Liver (tissue), 9 donors: ENCODE data around the gene GRID1. TPM values are rescaled to one million over a fixed set of nuclear protein-coding genes. Genes with fewer than 3 reads are reported as not detected.

Source experiments
- DNase-seq: peaks from one replicate; pipeline ENCODE4 v3.0.0-alpha.2; 2017; ENCODE audit warnings: low spot score
- H3K27ac ChIP-seq, 2 donors: one replicate each; pipeline ENCODE4 v1.7.0; 2013; ENCODE audit warnings: inconsistent platforms in 2 of 2, low read length in 2 of 2, control low read depth in 1 of 2, low read depth in 1 of 2, mild to moderate bottlenecking in 1 of 2
- H3K27me3 ChIP-seq, 4 donors: one replicate each; pipeline versions ENCODE4 v1.6.1 to v1.7.0; 2013; ENCODE audit warnings: low read length in 3 of 4, inconsistent platforms in 1 of 4, mild to moderate bottlenecking in 1 of 4, moderate library complexity in 1 of 4; ENCODE audit not compliant: control insufficient read depth in 4 of 4, insufficient read depth in 4 of 4
- H3K36me3 ChIP-seq, 4 donors: one replicate each; pipeline versions ENCODE4 v1.6.1 to v1.7.0; 2013; ENCODE audit warnings: low read length in 3 of 4, mild to moderate bottlenecking in 3 of 4, low read depth in 1 of 4, moderate library complexity in 1 of 4; ENCODE audit not compliant: control insufficient read depth in 4 of 4, insufficient read depth in 3 of 4
- H3K4me1 ChIP-seq, 4 donors: one replicate each; pipeline versions ENCODE4 v1.6.1 to v1.7.0; 2013; ENCODE audit warnings: low read length in 3 of 4, mild to moderate bottlenecking in 3 of 4, moderate library complexity in 1 of 4; ENCODE audit not compliant: control insufficient read depth in 4 of 4, insufficient read depth in 4 of 4
- H3K4me3 ChIP-seq, 3 donors: one replicate each; pipeline versions ENCODE4 v1.6.1 to v1.7.0; 2013; ENCODE audit warnings: low read length in 3 of 3, control low read depth in 1 of 3, low read depth in 1 of 3, mild to moderate bottlenecking in 1 of 3
- H3K9ac ChIP-seq, 2 donors: one replicate each; pipeline ENCODE4 v1.7.0; 2013; ENCODE audit warnings: low read length in 2 of 2, mild to moderate bottlenecking in 2 of 2, moderate library complexity in 2 of 2, control low read depth in 1 of 2, low read depth in 1 of 2
- H3K9me3 ChIP-seq, 4 donors: one replicate each; pipeline versions ENCODE4 v1.6.1 to v1.7.0; 2013; ENCODE audit warnings: low read length in 3 of 4; ENCODE audit not compliant: control insufficient read depth in 4 of 4
- EGR1 ChIP-seq, 2 donors: IDR thresholded peaks; 2 replicates each; pipeline ENCODE4 v1.6.1; 2016 to 2018; ENCODE audit warnings: antibody characterized with exemption in 2 of 2, low read depth in 2 of 2
- FOXA1 ChIP-seq: IDR thresholded peaks from 2 replicates; pipeline ENCODE4 v1.6.1; 2016; ENCODE audit warnings: antibody characterized with exemption
- FOXA2 ChIP-seq: IDR thresholded peaks from 2 replicates; pipeline ENCODE4 v1.6.1; 2016; ENCODE audit warnings: antibody characterized with exemption
- GABPA ChIP-seq, 2 donors: IDR thresholded peaks in 1 of 2; conservative IDR thresholded peaks in 1 of 2; 2 replicates each; pipeline ENCODE4 v1.6.1; 2016; ENCODE audit warnings: antibody characterized with exemption in 2 of 2, mild to moderate bottlenecking in 1 of 2, moderate library complexity in 1 of 2
- HNF4A ChIP-seq, 2 donors: conservative IDR thresholded peaks; 2 replicates each; pipeline ENCODE4 v1.6.1; 2016; ENCODE audit warnings: antibody characterized with exemption in 2 of 2, mild to moderate bottlenecking in 2 of 2
- JUND ChIP-seq, 2 donors: IDR thresholded peaks; 2 replicates each; pipeline ENCODE4 v1.6.1; 2016; ENCODE audit warnings: antibody characterized with exemption in 2 of 2
- NR2F2 ChIP-seq: IDR thresholded peaks from 2 replicates; pipeline ENCODE4 v1.6.1; 2016; ENCODE audit warnings: antibody characterized with exemption
- RAD21 ChIP-seq, 2 donors: IDR thresholded peaks; 2 replicates each; pipeline ENCODE4 v1.6.1; 2016; ENCODE audit warnings: antibody characterized with exemption in 2 of 2, mild to moderate bottlenecking in 2 of 2
- RXRA ChIP-seq, 2 donors: IDR thresholded peaks; 2 replicates each; pipeline ENCODE4 v1.6.1; 2017 to 2018; ENCODE audit warnings: antibody characterized with exemption in 2 of 2, mild to moderate bottlenecking in 1 of 2
- SP1 ChIP-seq: IDR thresholded peaks from 2 replicates; pipeline ENCODE4 v1.6.1; 2018; ENCODE audit warnings: antibody characterized with exemption, mild to moderate bottlenecking
- TAF1 ChIP-seq: conservative IDR thresholded peaks from 2 replicates; pipeline ENCODE4 v1.6.1; 2016; ENCODE audit warnings: antibody characterized with exemption, mild to moderate bottlenecking
- YY1 ChIP-seq: IDR thresholded peaks from 2 replicates; pipeline ENCODE4 v1.6.1; 2016; ENCODE audit warnings: antibody characterized with exemption, mild to moderate bottlenecking
- WGBS: extraction: QIAGEN DNeasy Blood & Tissue Kit; methylation state at CpG from one replicate; pipeline ENCODE4 v1.1.7; 2013; 5-methylcytosine and 5-hydroxymethylcytosine counted together
- polyA plus RNA-seq, 2 donors: library from polyadenylated mRNA; stranded (reverse) in 1 of 2; unstranded in 1 of 2; fragments of 200-250 nt in 1 of 2; fragments of >200 nt in 1 of 2; fragmentation: Nextera tagmentation in 1 of 2; extraction: Ambion mirVana in 1 of 2; gene quantifications; one replicate each; pipeline versions ENCODE4 v1.2.1 to v1.2.3, GENCODE V29; 2013 to 2015
- total RNA-seq, 2 donors: library from RNA; depleted of rRNA; stranded (reverse); fragments of >200 nt; gene quantifications; one replicate each; pipeline ENCODE4 v1.2.3, GENCODE V29; 2014
- TF ChIP-seq, protein P1 (sequence below): IDR thresholded peaks from 2 replicates; pipeline ENCODE4 v1.6.1; 2016; ENCODE audit warnings: antibody characterized with exemption, mild to moderate bottlenecking
- TF ChIP-seq, protein P2 (sequence below): IDR thresholded peaks from 2 replicates; pipeline ENCODE4 v1.6.1; 2016; ENCODE audit warnings: antibody characterized with exemption
- TF ChIP-seq, protein P3 (sequence below): IDR thresholded peaks from 2 replicates; pipeline ENCODE4 v1.6.1; 2016; ENCODE audit warnings: antibody characterized with exemption
- TF ChIP-seq, protein P4 (sequence below): fragments of 150-350 bp; IDR thresholded peaks from 2 replicates; pipeline ENCODE4 v1.5.1; 2017; ENCODE audit warnings: improper control_type of control experiment, low read depth, low read length; ENCODE audit not compliant: missing input control
- TF ChIP-seq, protein P5 (sequence below): IDR thresholded peaks from 2 replicates; pipeline ENCODE4 v1.6.1; 2016; ENCODE audit warnings: antibody characterized with exemption
- donor health status: healthy.
- donor health status: healthy.
- donor health status: healthy.
- donor health status: healthy.
- donor health status: healthy.

GRID1 gene
- total and polyA plus RNA-seq, 4 donors = 0.09 to 0.17 (median 0.14) TPM; not detected in 1

DNA sequence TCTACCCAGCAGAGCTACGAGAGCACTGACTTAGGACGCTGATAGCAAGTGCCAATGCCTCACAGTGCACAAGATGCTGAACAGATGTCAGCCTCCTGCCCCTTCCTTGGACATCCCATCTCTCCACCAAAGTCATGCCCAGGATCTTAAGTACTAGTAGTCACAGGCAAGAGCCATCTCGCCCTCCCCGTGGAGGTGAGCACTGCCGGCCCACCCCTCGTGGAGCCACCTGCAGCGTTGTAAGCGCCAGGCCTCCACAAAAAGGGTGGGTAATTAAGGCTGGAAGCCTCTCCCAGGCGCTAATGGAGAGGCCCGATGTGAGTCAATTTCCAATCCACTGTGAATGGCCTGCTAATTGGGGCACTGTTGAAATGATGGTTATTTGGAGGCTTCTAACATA, 156.2 kb downstream of the GRID1 start:
- DNase-seq = no peak
- Histone ChIP-seq H3K4me1 (peaks cover 0 to 3% (median 0%) of the 10 kb centered on the region in 4 donors), H3K4me3 (no peak overlapping the region), H3K36me3 (no peaks in the 10 kb centered on the region), H3K27ac (no peak overlapping the region), H3K9ac (no peak overlapping the region), H3K9me3 (no peaks in the 10 kb centered on the region), H3K27me3 (no peaks in the 10 kb centered on the region)
- TF ChIP-seq TAF1 = no peak
- TF ChIP-seq NR2F2 = no peak
- TF ChIP-seq RXRA (IDR thresholded peaks at IDR 0.05) = no peak
- TF ChIP-seq, protein P1, sequence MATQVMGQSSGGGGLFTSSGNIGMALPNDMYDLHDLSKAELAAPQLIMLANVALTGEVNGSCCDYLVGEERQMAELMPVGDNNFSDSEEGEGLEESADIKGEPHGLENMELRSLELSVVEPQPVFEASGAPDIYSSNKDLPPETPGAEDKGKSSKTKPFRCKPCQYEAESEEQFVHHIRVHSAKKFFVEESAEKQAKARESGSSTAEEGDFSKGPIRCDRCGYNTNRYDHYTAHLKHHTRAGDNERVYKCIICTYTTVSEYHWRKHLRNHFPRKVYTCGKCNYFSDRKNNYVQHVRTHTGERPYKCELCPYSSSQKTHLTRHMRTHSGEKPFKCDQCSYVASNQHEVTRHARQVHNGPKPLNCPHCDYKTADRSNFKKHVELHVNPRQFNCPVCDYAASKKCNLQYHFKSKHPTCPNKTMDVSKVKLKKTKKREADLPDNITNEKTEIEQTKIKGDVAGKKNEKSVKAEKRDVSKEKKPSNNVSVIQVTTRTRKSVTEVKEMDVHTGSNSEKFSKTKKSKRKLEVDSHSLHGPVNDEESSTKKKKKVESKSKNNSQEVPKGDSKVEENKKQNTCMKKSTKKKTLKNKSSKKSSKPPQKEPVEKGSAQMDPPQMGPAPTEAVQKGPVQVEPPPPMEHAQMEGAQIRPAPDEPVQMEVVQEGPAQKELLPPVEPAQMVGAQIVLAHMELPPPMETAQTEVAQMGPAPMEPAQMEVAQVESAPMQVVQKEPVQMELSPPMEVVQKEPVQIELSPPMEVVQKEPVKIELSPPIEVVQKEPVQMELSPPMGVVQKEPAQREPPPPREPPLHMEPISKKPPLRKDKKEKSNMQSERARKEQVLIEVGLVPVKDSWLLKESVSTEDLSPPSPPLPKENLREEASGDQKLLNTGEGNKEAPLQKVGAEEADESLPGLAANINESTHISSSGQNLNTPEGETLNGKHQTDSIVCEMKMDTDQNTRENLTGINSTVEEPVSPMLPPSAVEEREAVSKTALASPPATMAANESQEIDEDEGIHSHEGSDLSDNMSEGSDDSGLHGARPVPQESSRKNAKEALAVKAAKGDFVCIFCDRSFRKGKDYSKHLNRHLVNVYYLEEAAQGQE = no peak
- TF ChIP-seq, protein P2, sequence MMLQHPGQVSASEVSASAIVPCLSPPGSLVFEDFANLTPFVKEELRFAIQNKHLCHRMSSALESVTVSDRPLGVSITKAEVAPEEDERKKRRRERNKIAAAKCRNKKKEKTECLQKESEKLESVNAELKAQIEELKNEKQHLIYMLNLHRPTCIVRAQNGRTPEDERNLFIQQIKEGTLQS = no peak
- no peak for TF ChIP-seq GABPA (IDR thresholded peaks at IDR 0.05 in 1 of 2, conservative IDR thresholded peaks at IDR 0.05 in 1 of 2)
- TF ChIP-seq RAD21 (IDR thresholded peaks at IDR 0.05) = no peak
- TF ChIP-seq SP1 = no peak
- TF ChIP-seq EGR1 (IDR thresholded peaks at IDR 0.05; ENCODE audit: low read depth in 2 of 2) = no peak
- WGBS = 75% methylated on average over 10 of the region's 10 CpGs

DNA sequence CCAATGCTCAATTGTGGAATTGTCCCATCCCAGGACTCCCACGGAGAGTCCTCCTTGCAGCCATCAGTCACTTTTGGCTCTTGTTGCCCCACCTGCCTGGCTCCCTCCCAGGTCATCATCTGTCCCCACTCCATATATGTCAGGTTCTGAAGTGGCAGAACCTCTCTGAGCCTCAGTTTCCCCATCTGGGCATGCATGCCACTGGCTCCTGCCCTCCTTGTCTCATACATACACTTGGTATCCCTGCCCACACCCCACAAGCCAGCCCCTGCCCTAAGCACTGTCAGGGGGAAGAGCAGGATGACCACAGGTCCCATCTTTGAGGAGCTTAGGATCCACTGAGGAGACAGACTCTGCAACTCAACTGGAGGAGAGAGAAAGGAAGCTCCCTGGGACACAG, 156.9 kb downstream of the GRID1 start:
- WGBS = 78% methylated on average over 1 of the region's 1 CpG
- Histone ChIP-seq H3K27me3 (no peaks in the 10 kb centered on the region), H3K36me3 (no peaks in the 10 kb centered on the region), H3K4me1 (peaks cover 0 to 3% (median 0%) of the 10 kb centered on the region in 4 donors), H3K4me3 (no peak overlapping the region), H3K9me3 (no peaks in the 10 kb centered on the region), H3K9ac (no peak overlapping the region), H3K27ac (no peak overlapping the region)
- DNase-seq = no peak
- TF ChIP-seq JUND (IDR thresholded peaks at IDR 0.05) (no peak), SP1 (no peak), RAD21 (IDR thresholded peaks at IDR 0.05) (no peak), YY1 (no peak), HNF4A (conservative IDR thresholded peaks at IDR 0.05) (no peak), RXRA (IDR thresholded peaks at IDR 0.05) (no peak), TAF1 (no peak), EGR1 (IDR thresholded peaks at IDR 0.05; ENCODE audit: low read depth in 2 of 2) (no peak), FOXA2 (no peak), NR2F2 (no peak), FOXA1 (no peak)
- TF ChIP-seq, protein P3, sequence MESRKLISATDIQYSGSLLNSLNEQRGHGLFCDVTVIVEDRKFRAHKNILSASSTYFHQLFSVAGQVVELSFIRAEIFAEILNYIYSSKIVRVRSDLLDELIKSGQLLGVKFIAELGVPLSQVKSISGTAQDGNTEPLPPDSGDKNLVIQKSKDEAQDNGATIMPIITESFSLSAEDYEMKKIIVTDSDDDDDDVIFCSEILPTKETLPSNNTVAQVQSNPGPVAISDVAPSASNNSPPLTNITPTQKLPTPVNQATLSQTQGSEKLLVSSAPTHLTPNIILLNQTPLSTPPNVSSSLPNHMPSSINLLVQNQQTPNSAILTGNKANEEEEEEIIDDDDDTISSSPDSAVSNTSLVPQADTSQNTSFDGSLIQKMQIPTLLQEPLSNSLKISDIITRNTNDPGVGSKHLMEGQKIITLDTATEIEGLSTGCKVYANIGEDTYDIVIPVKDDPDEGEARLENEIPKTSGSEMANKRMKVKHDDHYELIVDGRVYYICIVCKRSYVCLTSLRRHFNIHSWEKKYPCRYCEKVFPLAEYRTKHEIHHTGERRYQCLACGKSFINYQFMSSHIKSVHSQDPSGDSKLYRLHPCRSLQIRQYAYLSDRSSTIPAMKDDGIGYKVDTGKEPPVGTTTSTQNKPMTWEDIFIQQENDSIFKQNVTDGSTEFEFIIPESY = no peak
- TF ChIP-seq, protein P2 = no peak
- TF ChIP-seq, protein P4, sequence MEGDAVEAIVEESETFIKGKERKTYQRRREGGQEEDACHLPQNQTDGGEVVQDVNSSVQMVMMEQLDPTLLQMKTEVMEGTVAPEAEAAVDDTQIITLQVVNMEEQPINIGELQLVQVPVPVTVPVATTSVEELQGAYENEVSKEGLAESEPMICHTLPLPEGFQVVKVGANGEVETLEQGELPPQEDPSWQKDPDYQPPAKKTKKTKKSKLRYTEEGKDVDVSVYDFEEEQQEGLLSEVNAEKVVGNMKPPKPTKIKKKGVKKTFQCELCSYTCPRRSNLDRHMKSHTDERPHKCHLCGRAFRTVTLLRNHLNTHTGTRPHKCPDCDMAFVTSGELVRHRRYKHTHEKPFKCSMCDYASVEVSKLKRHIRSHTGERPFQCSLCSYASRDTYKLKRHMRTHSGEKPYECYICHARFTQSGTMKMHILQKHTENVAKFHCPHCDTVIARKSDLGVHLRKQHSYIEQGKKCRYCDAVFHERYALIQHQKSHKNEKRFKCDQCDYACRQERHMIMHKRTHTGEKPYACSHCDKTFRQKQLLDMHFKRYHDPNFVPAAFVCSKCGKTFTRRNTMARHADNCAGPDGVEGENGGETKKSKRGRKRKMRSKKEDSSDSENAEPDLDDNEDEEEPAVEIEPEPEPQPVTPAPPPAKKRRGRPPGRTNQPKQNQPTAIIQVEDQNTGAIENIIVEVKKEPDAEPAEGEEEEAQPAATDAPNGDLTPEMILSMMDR = no peak
- TF ChIP-seq, protein P5, sequence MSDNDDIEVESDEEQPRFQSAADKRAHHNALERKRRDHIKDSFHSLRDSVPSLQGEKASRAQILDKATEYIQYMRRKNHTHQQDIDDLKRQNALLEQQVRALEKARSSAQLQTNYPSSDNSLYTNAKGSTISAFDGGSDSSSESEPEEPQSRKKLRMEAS = no peak
- TF ChIP-seq, protein P1 = no peak
